ENCODE results near the gene RTN4RL1.

- TF ChIP-seq CTCF (conservative IDR thresholded peaks at IDR 0.05) = no peak
- TF ChIP-seq ZFX (IDR thresholded peaks at IDR 0.05) = no peak
These were observed 9.0 kb upstream of the RTN4RL1 start for GRCh38 chr17:2034157-2034556.

All from C4-2B (cell line).